Activated B cell treated with CpG ODN at 0.5 μM for 24 hours (primary cell): Measurements from ENCODE around the gene CNGA1. TPM values are rescaled to one million over a fixed set of nuclear protein-coding genes. Genes with fewer than 3 reads are reported as not detected.

Source experiments
- ATAC-seq: fragments of 200-7000 bp; cut with Tn5 transposase; one replicate; pipeline ENCODE4 v1.10.0; 2021; ENCODE audit warnings: low read depth, mild to moderate bottlenecking, moderate library complexity
- CTCF ChIA-PET: fragments of 350-600 bp; sonication (Branson Sonifier 250); formaldehyde crosslinking; loops from one replicate; lab custom pipeline; 2021; ENCODE audit warnings: antibody characterized with exemption; lab: Charles Lee
- POLR2A ChIA-PET: fragments of 350-600 bp; sonication (Branson Sonifier 250); formaldehyde crosslinking; loops from one replicate; lab custom pipeline; 2021; ENCODE audit warnings: antibody characterized with exemption; lab: Charles Lee
- DNase-seq: peaks from one replicate; pipeline ENCODE4 v3.0.0; 2022
- H3K27ac Mint-ChIP-seq: one replicate; pipeline ENCODE4 v1.8.0; 2020; ENCODE audit warnings: mixed read lengths
- H3K27me3 Mint-ChIP-seq: one replicate; pipeline ENCODE4 v1.8.0; 2021; ENCODE audit warnings: mixed read lengths
- H3K36me3 Mint-ChIP-seq: one replicate; pipeline ENCODE4 v1.8.0; 2021; ENCODE audit warnings: low read depth, mixed read lengths
- H3K4me1 Mint-ChIP-seq: one replicate; pipeline ENCODE4 v1.8.0; 2021; ENCODE audit warnings: mixed read lengths
- H3K4me3 Mint-ChIP-seq: one replicate; pipeline ENCODE4 v1.8.0; 2020; ENCODE audit warnings: mild to moderate bottlenecking, mixed read lengths
- H3K9me3 Mint-ChIP-seq: one replicate; pipeline ENCODE4 v1.8.0; 2020; ENCODE audit warnings: mixed read lengths
- intact Hi-C: fragments of 100-400 bp; cut with micrococcal nuclease; formaldehyde crosslinking; loops from one replicate; pipeline ENCODE4 v1.15.1; 2024
- total RNA-seq: library from RNA; stranded (reverse); gene quantifications from 2 replicates; pipeline ENCODE4 v1.2.3, GENCODE V29; 2022
- TF ChIP-seq, protein P1 (sequence below): fragments of 200-600 bp; IDR thresholded peaks from one replicate; pipeline ENCODE4 v1.8.0; 2022; ENCODE audit warnings: antibody characterized with exemption, mild to moderate bottlenecking

The CNGA1 gene
- total RNA-seq, 1 donor from 2014 or later, result not detected

DNA sequence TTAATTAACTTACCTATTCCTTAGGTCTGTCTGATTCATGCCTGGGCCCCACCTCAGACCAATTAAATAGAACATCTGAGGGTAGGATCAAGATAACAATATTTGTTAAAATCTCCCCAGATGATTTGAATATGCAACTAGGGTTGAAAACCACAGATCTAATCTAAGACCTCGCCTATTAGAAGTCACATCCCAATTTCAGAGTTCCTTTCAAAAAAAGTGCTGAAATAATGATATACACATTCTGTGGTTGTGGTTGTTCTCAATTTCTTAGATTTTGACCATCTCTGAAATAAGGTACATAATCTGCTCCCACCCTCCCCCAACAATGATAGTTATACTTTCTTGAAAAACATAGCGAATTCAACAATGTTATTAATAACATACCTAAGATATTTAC is 27.8 kb upstream of the CNGA1 start:
- Mint-ChIP-seq H3K27me3 (peaks cover 32% of the 10 kb centered on the region), H3K36me3 (no peaks in the 10 kb centered on the region), H3K4me3 (peak overlapping the region; percentile 11), H3K27ac (no peak overlapping the region), H3K4me1 (peaks cover 68% of the 10 kb centered on the region), H3K9me3 (no peaks in the 10 kb centered on the region)
- CTCF ChIA-PET, result interaction anchor here (3.7 kb wide), 1 partner anchor 10 kb away, joined by 13 read pairs; no protein-coding TSS in a partner anchor
- intact Hi-C loops, result loop anchor here (10.0 kb wide), 2 partner anchors 479 to 861 kb away; partner anchors contain the start of gene OCIAD2
- TF ChIP-seq, protein P1, sequence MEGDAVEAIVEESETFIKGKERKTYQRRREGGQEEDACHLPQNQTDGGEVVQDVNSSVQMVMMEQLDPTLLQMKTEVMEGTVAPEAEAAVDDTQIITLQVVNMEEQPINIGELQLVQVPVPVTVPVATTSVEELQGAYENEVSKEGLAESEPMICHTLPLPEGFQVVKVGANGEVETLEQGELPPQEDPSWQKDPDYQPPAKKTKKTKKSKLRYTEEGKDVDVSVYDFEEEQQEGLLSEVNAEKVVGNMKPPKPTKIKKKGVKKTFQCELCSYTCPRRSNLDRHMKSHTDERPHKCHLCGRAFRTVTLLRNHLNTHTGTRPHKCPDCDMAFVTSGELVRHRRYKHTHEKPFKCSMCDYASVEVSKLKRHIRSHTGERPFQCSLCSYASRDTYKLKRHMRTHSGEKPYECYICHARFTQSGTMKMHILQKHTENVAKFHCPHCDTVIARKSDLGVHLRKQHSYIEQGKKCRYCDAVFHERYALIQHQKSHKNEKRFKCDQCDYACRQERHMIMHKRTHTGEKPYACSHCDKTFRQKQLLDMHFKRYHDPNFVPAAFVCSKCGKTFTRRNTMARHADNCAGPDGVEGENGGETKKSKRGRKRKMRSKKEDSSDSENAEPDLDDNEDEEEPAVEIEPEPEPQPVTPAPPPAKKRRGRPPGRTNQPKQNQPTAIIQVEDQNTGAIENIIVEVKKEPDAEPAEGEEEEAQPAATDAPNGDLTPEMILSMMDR, result no peak
- DNase-seq (no peak), ATAC-seq (no peak)
- POLR2A ChIA-PET, result no interaction called here

DNA sequence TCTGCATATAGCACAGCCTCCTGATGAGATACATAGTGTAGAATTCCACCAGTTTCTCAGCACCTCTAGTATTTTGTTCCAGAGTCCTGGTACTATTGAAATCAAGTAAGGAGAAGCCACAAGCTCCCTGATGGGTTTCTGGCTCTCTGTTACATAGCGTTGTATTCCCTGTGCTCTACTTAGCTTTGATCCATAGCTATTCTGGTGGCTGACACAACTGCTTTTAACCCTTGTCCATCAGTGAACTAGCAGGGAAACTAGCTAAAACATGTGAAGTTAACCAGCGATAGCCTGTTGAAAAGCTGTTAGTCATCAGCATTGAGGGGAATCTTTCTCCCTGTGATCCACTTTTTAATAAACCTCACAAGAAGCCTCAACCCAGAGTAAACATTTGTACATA is 27.0 kb upstream of the CNGA1 start:
- TF ChIP-seq, protein P1, result no peak
- Mint-ChIP-seq H3K4me1 (peaks cover 64% of the 10 kb centered on the region), H3K27ac (no peak overlapping the region), H3K36me3 (no peaks in the 10 kb centered on the region), H3K4me3 (no peak overlapping the region), H3K27me3 (peaks cover 32% of the 10 kb centered on the region), H3K9me3 (no peaks in the 10 kb centered on the region)
- ChIA-PET POLR2A (no interaction called here), CTCF (interaction anchor here (3.7 kb wide), 1 partner anchor 9 kb away, joined by 13 read pairs; no protein-coding TSS in a partner anchor)
- DNase-seq (no peak), ATAC-seq (no peak)
- intact Hi-C loops, result loop anchor here (10.0 kb wide), 2 partner anchors 479 to 861 kb away; partner anchors contain the start of gene OCIAD2

DNA sequence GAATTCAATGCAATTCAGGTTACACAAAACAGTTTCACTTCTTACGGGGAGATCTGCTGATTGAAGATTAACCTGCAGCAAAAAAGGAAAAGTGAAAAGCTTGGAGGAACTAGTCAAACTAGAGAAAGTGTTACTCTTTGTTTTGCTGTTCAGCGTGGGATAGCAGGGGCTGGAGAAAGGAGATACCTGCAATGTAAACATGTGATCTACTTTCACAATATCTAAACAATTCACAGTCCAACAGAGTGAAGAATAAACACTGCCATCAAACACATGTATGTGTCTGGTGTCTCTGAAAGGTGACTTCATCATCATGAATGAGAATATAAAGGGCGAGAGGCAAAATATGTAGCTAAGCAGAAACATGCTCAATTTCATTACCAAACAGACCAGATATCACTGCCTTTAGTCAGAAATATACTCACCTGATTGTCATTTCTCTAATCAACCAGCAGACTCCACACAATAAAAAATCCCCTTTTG is 26.5 kb upstream of the CNGA1 start:
- no peak for DNase-seq
- Mint-ChIP-seq H3K27ac (no peak overlapping the region), H3K36me3 (no peaks in the 10 kb centered on the region), H3K27me3 (peaks cover 32% of the 10 kb centered on the region), H3K4me3 (no peak overlapping the region), H3K9me3 (no peaks in the 10 kb centered on the region), H3K4me1 (peaks cover 63% of the 10 kb centered on the region)
- ChIA-PET CTCF (interaction anchor here (3.7 kb wide), 1 partner anchor 9 kb away, joined by 13 read pairs; no protein-coding TSS in a partner anchor), POLR2A (no interaction called here)
- no peak for ATAC-seq
- TF ChIP-seq, protein P1, result no peak
- intact Hi-C loops, result loop anchor here (10.0 kb wide), 2 partner anchors 478 to 862 kb away; partner anchors contain the start of gene OCIAD2

DNA sequence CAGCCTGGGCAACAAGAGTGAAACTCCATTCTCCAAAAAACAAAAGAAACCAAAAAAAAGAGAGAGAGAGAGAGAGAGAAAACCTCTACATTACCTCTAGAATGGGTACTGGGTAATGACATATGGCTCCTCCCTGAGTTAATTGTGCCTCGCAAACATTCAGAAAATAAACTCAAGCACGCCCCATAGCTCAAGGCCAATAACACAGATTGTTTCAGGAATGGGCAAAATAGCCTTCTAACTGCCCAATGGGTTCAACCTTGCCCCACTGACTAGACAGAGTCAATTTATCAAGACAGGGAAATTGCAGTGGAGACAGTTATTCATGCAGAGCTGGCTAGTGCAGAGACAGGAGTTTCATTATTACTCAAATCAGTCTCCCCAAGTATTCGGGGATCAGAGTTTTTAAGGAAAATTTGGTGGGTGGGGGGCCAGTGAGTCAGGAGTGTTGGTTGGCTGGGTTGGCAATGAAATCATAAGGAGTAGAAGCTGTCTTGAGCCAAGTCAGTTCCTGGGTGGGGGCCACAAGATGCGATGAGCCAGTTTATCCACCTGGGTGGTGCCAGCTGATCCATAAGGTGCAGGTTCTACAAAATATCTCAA is 25.2 kb upstream of the CNGA1 start:
- Mint-ChIP-seq H3K9me3 (no peaks in the 10 kb centered on the region), H3K27me3 (peaks cover 32% of the 10 kb centered on the region), H3K4me3 (no peak overlapping the region), H3K36me3 (no peaks in the 10 kb centered on the region), H3K4me1 (peaks cover 59% of the 10 kb centered on the region), H3K27ac (no peak overlapping the region)
- CTCF ChIA-PET, result no interaction called here
- ATAC-seq (no peak), DNase-seq (no peak)
- TF ChIP-seq, protein P1, result no peak
- intact Hi-C loops, result loop anchor here (10.0 kb wide), 2 partner anchors 477 to 863 kb away; partner anchors contain the start of gene OCIAD2
- POLR2A ChIA-PET, result interaction anchor here (0.6 kb wide), 2 partner anchors 9 to 300 kb away, joined by 4 to 6 read pairs; partner anchors contain the start of gene SLAIN2

DNA sequence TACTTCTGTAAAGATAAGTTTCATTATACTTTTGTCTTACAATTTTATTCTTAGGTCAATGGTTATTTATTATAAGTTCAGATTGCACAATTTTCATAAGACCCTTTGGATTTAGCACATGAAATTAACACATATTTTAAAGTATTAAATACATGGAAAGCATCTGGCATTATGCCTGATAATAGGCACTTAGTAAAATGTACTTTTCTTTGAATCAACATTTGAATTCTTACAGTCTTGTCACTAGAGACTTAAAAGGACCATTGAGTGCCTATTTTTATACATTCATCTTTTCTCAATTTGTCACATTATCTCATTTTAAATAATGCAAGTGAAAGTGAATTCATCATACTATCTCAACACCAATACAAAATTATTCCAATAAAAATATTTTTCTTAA is 23.1 kb upstream of the CNGA1 start:
- ATAC-seq (no peak), DNase-seq (no peak)
- Mint-ChIP-seq H3K4me1 (peaks cover 64% of the 10 kb centered on the region), H3K4me3 (no peak overlapping the region), H3K9me3 (no peaks in the 10 kb centered on the region), H3K36me3 (no peaks in the 10 kb centered on the region), H3K27me3 (peaks cover 21% of the 10 kb centered on the region), H3K27ac (no peak overlapping the region)
- ChIA-PET POLR2A (no interaction called here), CTCF (no interaction called here)
- intact Hi-C loops, result no loop called here
- TF ChIP-seq, protein P1, result no peak
